WTC11 (cell line): ENCODE data around the gene CA5A. TPM values are rescaled to one million over a fixed set of nuclear protein-coding genes. Genes with fewer than 3 reads are reported as not detected.
A peak's percentile ranks its signal among the peaks of the same experiment; 100 is the strongest.

Experiments used
- ATAC-seq: fragments of 200-7000 bp; cut with Tn5 transposase; 2 replicates; pipeline ENCODE4 v1.10.0; 2021; ENCODE audit warnings: mild to moderate bottlenecking, moderate library complexity
- CTCF ChIA-PET: fragments of 300-600 bp; sonication (Branson Sonifier 250); formaldehyde crosslinking; loops from one replicate; lab custom pipeline; 2021; ENCODE audit warnings: antibody characterized with exemption; lab: Charles Lee
- POLR2A ChIA-PET: fragments of 350-600 bp; sonication (Branson Sonifier 250); formaldehyde crosslinking; loops from one replicate; lab custom pipeline; 2021; ENCODE audit warnings: antibody characterized with exemption; lab: Charles Lee
- DNase-seq: peaks from one replicate; pipeline ENCODE4 v3.0.0; 2021; ENCODE audit warnings: low spot score
- H3K27ac Mint-ChIP-seq: 2 replicates; pipeline ENCODE4 v1.8.0; 2021; ENCODE audit warnings: mixed read lengths
- H3K27me3 Mint-ChIP-seq: 2 replicates; pipeline ENCODE4 v1.8.0; 2021; ENCODE audit warnings: low read depth, mild to moderate bottlenecking, moderate library complexity, mixed read lengths
- H3K36me3 Mint-ChIP-seq: 2 replicates; pipeline ENCODE4 v1.8.0; 2021; ENCODE audit warnings: mixed read lengths
- H3K4me1 Mint-ChIP-seq: 2 replicates; pipeline ENCODE4 v1.8.0; 2022; ENCODE audit warnings: mixed read lengths
- H3K4me3 Mint-ChIP-seq: 2 replicates; pipeline ENCODE4 v1.8.0; 2021; ENCODE audit warnings: mild to moderate bottlenecking, moderate library complexity, mixed read lengths
- H3K9me3 Mint-ChIP-seq: 2 replicates; pipeline ENCODE4 v1.8.0; 2021; ENCODE audit warnings: mixed read lengths
- CDX4 ChIP-seq: fragments of 250-450 bp; sonication (Bioruptor Pico); IDR thresholded peaks from 2 replicates; pipeline ENCODE4 v1.9.0; 2021; ENCODE audit warnings: moderate library complexity, mild to moderate bottlenecking, inconsistent platforms, borderline replicate concordance
- CTCF ChIP-seq: fragments of 200-600 bp; IDR thresholded peaks from 2 replicates; pipeline ENCODE4 v1.8.0; 2022; ENCODE audit warnings: antibody characterized with exemption
- ELF4 ChIP-seq: sonication (generic); formaldehyde crosslinking; IDR thresholded peaks from 2 replicates; pipeline ENCODE4 v1.8.1; 2022; ENCODE audit warnings: low read depth, mild to moderate bottlenecking, moderate library complexity, missing genetic modification reagents
- IRF1 ChIP-seq: sonication (generic); formaldehyde crosslinking; IDR thresholded peaks from 2 replicates; pipeline ENCODE4 v1.8.0; 2023; ENCODE audit warnings: missing genetic modification reagents
- JAZF1 ChIP-seq: fragments of 250-450 bp; sonication (Bioruptor Pico); IDR thresholded peaks from 2 replicates; pipeline ENCODE4 v1.9.0; 2021; ENCODE audit warnings: moderate library complexity, mild to moderate bottlenecking, inconsistent platforms
- JUN ChIP-seq: sonication (generic); formaldehyde crosslinking; IDR thresholded peaks from 2 replicates; pipeline ENCODE4 v1.8.0; 2023; ENCODE audit warnings: mild to moderate bottlenecking, missing genetic modification reagents
- NR3C1 ChIP-seq: sonication (generic); formaldehyde crosslinking; conservative IDR thresholded peaks from 2 replicates; pipeline ENCODE4 v1.8.1; 2023; ENCODE audit warnings: low read depth, mild to moderate bottlenecking, missing genetic modification reagents
- TCF7 ChIP-seq: sonication (generic); formaldehyde crosslinking; IDR thresholded peaks from 2 replicates; pipeline ENCODE4 v1.8.0; 2022; ENCODE audit warnings: mild to moderate bottlenecking, low read depth, missing genetic modification reagents, moderate library complexity
- TEAD4 ChIP-seq: sonication (generic); formaldehyde crosslinking; IDR thresholded peaks from 2 replicates; pipeline ENCODE4 v1.8.0; 2022; ENCODE audit warnings: mild to moderate bottlenecking, missing genetic modification reagents
- USF1 ChIP-seq: sonication (generic); formaldehyde crosslinking; IDR thresholded peaks from 2 replicates; pipeline ENCODE4 v1.8.0; 2022; ENCODE audit warnings: mild to moderate bottlenecking, missing genetic modification reagents
- ZNF232 ChIP-seq: sonication (generic); formaldehyde crosslinking; IDR thresholded peaks from 2 replicates; pipeline ENCODE4 v1.8.0; 2022; ENCODE audit warnings: mild to moderate bottlenecking, missing genetic modification reagents
- ZNF263 ChIP-seq: sonication (generic); formaldehyde crosslinking; IDR thresholded peaks from 2 replicates; pipeline ENCODE4 v1.8.1; 2022; ENCODE audit warnings: low read depth, mild to moderate bottlenecking, moderate library complexity, missing genetic modification reagents
- ZNF317 ChIP-seq: sonication (generic); formaldehyde crosslinking; IDR thresholded peaks from 2 replicates; pipeline ENCODE4 v1.8.1; 2023; ENCODE audit warnings: low read depth, mild to moderate bottlenecking, moderate library complexity, missing genetic modification reagents, borderline replicate concordance
- ZNF396 ChIP-seq: fragments of 250-450 bp; sonication (Bioruptor Pico); IDR thresholded peaks from 2 replicates; pipeline ENCODE4 v1.8.0; 2021; ENCODE audit warnings: mild to moderate bottlenecking, moderate library complexity, borderline replicate concordance
- ZNF416 ChIP-seq: fragments of 250-450 bp; sonication (Bioruptor Pico); IDR thresholded peaks from 2 replicates; pipeline ENCODE4 v1.9.0; 2021; ENCODE audit warnings: mild to moderate bottlenecking, inconsistent platforms
- ZNF423 ChIP-seq: fragments of 250-450 bp; sonication (Bioruptor Pico); IDR thresholded peaks from 2 replicates; pipeline ENCODE4 v2.1.2; 2022; ENCODE audit warnings: mild to moderate bottlenecking, moderate library complexity
- ZNF425 ChIP-seq: fragments of 250-450 bp; sonication (Bioruptor Pico); conservative IDR thresholded peaks from 2 replicates; pipeline ENCODE4 v1.9.0; 2021; ENCODE audit warnings: mild to moderate bottlenecking
- total RNA-seq: library from RNA; stranded (reverse); gene quantifications from 3 replicates; pipeline ENCODE4 v1.2.3, GENCODE V29; 2021

The CA5A gene
- total RNA-seq, 1 experiment from 2014 or later: not detected

GRCh38 chr16:87953308-87954215, 17.2 kb upstream of the CA5A start:
- H3K27ac Mint-ChIP-seq: peak overlapping the region; percentile 82
- H3K4me3 Mint-ChIP-seq: peak overlapping the region; percentile 31
- ATAC-seq (no peak), DNase-seq (no peak)
- no peaks in the 10 kb centered on the region for H3K27me3 Mint-ChIP-seq
- TF ChIP-seq CDX4 (CRISPR knock-in tag): no peak
- no peak for TF ChIP-seq JAZF1 (CRISPR knock-in tag)
- H3K4me1 Mint-ChIP-seq: peaks cover 35% of the 10 kb centered on the region
- CTCF ChIA-PET: interaction anchor here (0.9 kb wide), 1 partner anchor 175 kb away, joined by 3 read pairs; no protein-coding TSS in a partner anchor
- H3K36me3 Mint-ChIP-seq: peaks cover 22% of the 10 kb centered on the region
- H3K9me3 Mint-ChIP-seq: no peaks in the 10 kb centered on the region
- POLR2A ChIA-PET: no interaction called here

GRCh38 chr16:87952751-87953150, 16.4 kb upstream of the CA5A start:
- Mint-ChIP-seq H3K27me3 (no peaks in the 10 kb centered on the region), H3K27ac (peak overlapping the region; percentile 92), H3K4me1 (peaks cover 37% of the 10 kb centered on the region), H3K36me3 (peaks cover 22% of the 10 kb centered on the region), H3K4me3 (peak overlapping the region; percentile 82), H3K9me3 (no peaks in the 10 kb centered on the region)
- ChIA-PET POLR2A (no interaction called here), CTCF (interaction anchor here (0.9 kb wide), 1 partner anchor 174 kb away, joined by 3 read pairs; no protein-coding TSS in a partner anchor)
- ATAC-seq: no peak
- no peak for TF ChIP-seq USF1 (CRISPR knock-in tag)
- TF ChIP-seq TEAD4 (CRISPR knock-in tag): no peak
- TF ChIP-seq ZNF317 (CRISPR knock-in tag): no peak
- TF ChIP-seq ZNF425 (CRISPR knock-in tag): no peak
- TF ChIP-seq ZNF232 (CRISPR knock-in tag): no peak
- no peak for TF ChIP-seq ZNF263
- no peak for TF ChIP-seq IRF1 (CRISPR knock-in tag)
- TF ChIP-seq CTCF: no peak
- no peak for TF ChIP-seq ZNF396 (CRISPR knock-in tag)
- no peak for TF ChIP-seq TCF7
- TF ChIP-seq JUN (CRISPR knock-in tag): no peak
- no peak for TF ChIP-seq NR3C1 (CRISPR knock-in tag)
- no peak for TF ChIP-seq ZNF423 (CRISPR knock-in tag)
- TF ChIP-seq ZNF416: no peak
- TF ChIP-seq ELF4 (CRISPR knock-in tag): no peak
- DNase-seq: no peak
